Measurements from ENCODE around the gene RELL1.
A peak's percentile ranks its signal among the peaks of the same experiment; 100 is the strongest.

Gene RELL1

GRCh38 chr4:37561803-37562207 is 124.4 kb downstream of the RELL1 start (continued):
- TF ChIP-seq ZNF501 (tag by site-specific recombination; IDR thresholded peaks at IDR 0.05), result no peak
- TF ChIP-seq BCL6B (tag by site-specific recombination; IDR thresholded peaks at IDR 0.05), result 0 out of 2 replicates have a peak, but pooled peaks have one; percentile 14
- TF ChIP-seq ZNF202 (tag by site-specific recombination; IDR thresholded peaks at IDR 0.05; ENCODE audit: borderline replicate concordance), result no peak
- no peak; the same call in 1 of the 2 replicates for TF ChIP-seq HOXD13 (CRISPR knock-in tag; IDR thresholded peaks at IDR 0.05; ENCODE audit: borderline replicate concordance)
- peak; percentile 71; the same call in 1 of the 2 replicates for TF ChIP-seq ZFP37 (tag by site-specific recombination; IDR thresholded peaks at IDR 0.05)
- peak; percentile 32; the same call in 1 of the 2 replicates for TF ChIP-seq SP3 (tag by site-specific recombination; IDR thresholded peaks at IDR 0.05)
- TF ChIP-seq HIC1 (tag by site-specific recombination; IDR thresholded peaks at IDR 0.05), result peak; percentile 85
- TF ChIP-seq ZNF785 (tag by site-specific recombination; IDR thresholded peaks at IDR 0.05), result no peak
- no peak for TF ChIP-seq GFI1B (tag by site-specific recombination; IDR thresholded peaks at IDR 0.05)
- no peak for TF ChIP-seq ZNF302 (tag by site-specific recombination; IDR thresholded peaks at IDR 0.05; ENCODE audit: low read depth)
- TF ChIP-seq SCRT2 (tag by site-specific recombination; IDR thresholded peaks at IDR 0.05), result peak; percentile 13; the same call in 1 of the 2 replicates
- 0 out of 2 replicates have a peak, but pooled peaks have one; percentile 52 for TF ChIP-seq ZNF24 (tag by site-specific recombination; IDR thresholded peaks at IDR 0.05)
- no peak for TF ChIP-seq ZNF626 (tag by site-specific recombination; IDR thresholded peaks at IDR 0.05)
- TF ChIP-seq ZNF692 (tag by site-specific recombination; IDR thresholded peaks at IDR 0.05), result peak; percentile 83
- TF ChIP-seq ZNF513 (tag by site-specific recombination; IDR thresholded peaks at IDR 0.05), result no peak
- TF ChIP-seq BCL11A (tag by site-specific recombination; IDR thresholded peaks at IDR 0.05; ENCODE audit: low read depth), result peak; percentile 79
- no peak for TF ChIP-seq REPIN1 (tag by site-specific recombination; IDR thresholded peaks at IDR 0.05; ENCODE audit: low read depth)
- 0 out of 2 replicates have a peak, but pooled peaks have one; percentile 56 for TF ChIP-seq ZNF639 (tag by site-specific recombination; IDR thresholded peaks at IDR 0.05)
- TF ChIP-seq OVOL3 (tag by site-specific recombination; IDR thresholded peaks at IDR 0.05), result no peak
- TF ChIP-seq ZNF664 (tag by site-specific recombination; IDR thresholded peaks at IDR 0.05), result no peak
- no peak for TF ChIP-seq ZNF114 (tag by site-specific recombination; IDR thresholded peaks at IDR 0.05)
- no peak for TF ChIP-seq ZNF776 (tag by site-specific recombination; IDR thresholded peaks at IDR 0.05; ENCODE audit: borderline replicate concordance)
- no peak for TF ChIP-seq ZNF354C (tag by site-specific recombination; IDR thresholded peaks at IDR 0.05; ENCODE audit: borderline replicate concordance, low read depth)
- no peak for TF ChIP-seq ZBTB11 (tag by site-specific recombination; conservative IDR thresholded peaks at IDR 0.05; ENCODE audit: low read depth)
- peak; percentile 69 for TF ChIP-seq SP7 (tag by site-specific recombination; IDR thresholded peaks at IDR 0.05)
- TF ChIP-seq KLF10 (tag by site-specific recombination; IDR thresholded peaks at IDR 0.05), result peak; percentile 63; the same call in 1 of the 2 replicates
- peak; percentile 76; the same call in 1 of the 2 replicates for TF ChIP-seq KLF8 (tag by site-specific recombination; IDR thresholded peaks at IDR 0.05)
- TF ChIP-seq ZFP3 (tag by site-specific recombination; IDR thresholded peaks at IDR 0.05; ENCODE audit: low read depth), result no peak
